SK-N-MC (cell line): Measurements from ENCODE around the gene MTTP.

Experiments
- DNase-seq: peaks from one replicate; pipeline ENCODE4 v3.0.0-alpha.2; 2011; ENCODE audit warnings: low read depth, low spot score
- H3K27ac ChIP-seq: fragments of 200-600 bp; sonication (generic); 2 replicates; pipeline ENCODE4 v1.5.1; 2016; ENCODE audit warnings: mixed run types
- H3K36me3 ChIP-seq: fragments of 200-600 bp; sonication (generic); 2 replicates; pipeline ENCODE4 v1.6.1; 2017; ENCODE audit warnings: antibody characterized with exemption, low read length, mixed read lengths; ENCODE audit not compliant: insufficient read depth
- H3K4me3 ChIP-seq: fragments of 200-600 bp; sonication (generic); 2 replicates; pipeline ENCODE4 v1.5.1; 2016
- H3K9ac ChIP-seq: fragments of 200-600 bp; sonication (generic); 2 replicates; pipeline ENCODE4 v1.8.0; 2017; ENCODE audit warnings: mixed run types, mixed read lengths; ENCODE audit not compliant: insufficient read length
- H3K9me3 ChIP-seq: fragments of 200-600 bp; sonication (generic); 2 replicates; pipeline ENCODE4 v1.6.1; 2017; ENCODE audit warnings: low read depth, mild to moderate bottlenecking, antibody characterized with exemption, low read length, moderate library complexity, mixed read lengths
- EZH2 ChIP-seq: fragments of 200-600 bp; sonication (generic); IDR thresholded peaks from one replicate; pipeline ENCODE4 v1.6.1; 2017; ENCODE audit warnings: antibody characterized with exemption
- FOXP2 ChIP-seq: optimal IDR thresholded peaks from 2 replicates; pipeline ENCODE3; 2011; ENCODE audit warnings: mild to moderate bottlenecking, moderate library complexity; ENCODE audit not compliant: insufficient read depth; ENCODE audit errors: extremely low read length, control extremely low read depth
- POLR2AphosphoS5 ChIP-seq: IDR thresholded peaks from 2 replicates; pipeline ENCODE4 v1.6.1; 2012; ENCODE audit warnings: mild to moderate bottlenecking, low read depth, low read length, borderline replicate concordance

MTTP gene

GRCh38 chr4:99651016-99651769, 76.6 kb downstream of the MTTP start:
- H3K4me3 ChIP-seq, result no peak overlapping the region
- no peaks in the 10 kb centered on the region for H3K36me3 ChIP-seq
- H3K9ac ChIP-seq, result no peak overlapping the region
- TF ChIP-seq FOXP2 (no peak), POLR2AphosphoS5 (no peak), EZH2 (no peak)
- DNase-seq, result no peak
- no peak overlapping the region for H3K27ac ChIP-seq
- no peaks in the 10 kb centered on the region for H3K9me3 ChIP-seq

- Histone ChIP-seq H3K27ac (no peak overlapping the region), H3K36me3 (no peaks in the 10 kb centered on the region), H3K9me3 (no peaks in the 10 kb centered on the region), H3K4me3 (no peak overlapping the region), H3K9ac (no peak overlapping the region)
- no peak for TF ChIP-seq EZH2
- TF ChIP-seq POLR2AphosphoS5, result no peak
- TF ChIP-seq FOXP2, result no peak
- DNase-seq, result no peak
Observed at GRCh38 chr4:99651811-99652485, 77.3 kb downstream of the MTTP start.

- Histone ChIP-seq H3K27ac (no peak overlapping the region), H3K9ac (no peak overlapping the region), H3K36me3 (no peaks in the 10 kb centered on the region), H3K4me3 (no peak overlapping the region), H3K9me3 (no peaks in the 10 kb centered on the region)
- no peak for TF ChIP-seq EZH2
- DNase-seq, result no peak
Observed at GRCh38 chr4:99652596-99653436, 78.2 kb downstream of the MTTP start.

- H3K9ac ChIP-seq, result no peak overlapping the region
- no peak overlapping the region for H3K4me3 ChIP-seq
- H3K36me3 ChIP-seq, result no peaks in the 10 kb centered on the region
- H3K27ac ChIP-seq, result no peak overlapping the region
- TF ChIP-seq EZH2, result no peak
- TF ChIP-seq POLR2AphosphoS5, result no peak
- TF ChIP-seq FOXP2, result no peak
- H3K9me3 ChIP-seq, result no peaks in the 10 kb centered on the region
- DNase-seq, result no peak
Observed at GRCh38 chr4:99653916-99654315, 79.3 kb downstream of the MTTP start.

GRCh38 chr4:99654361-99654761, 79.7 kb downstream of the MTTP start:
- no peak for DNase-seq

GRCh38 chr4:99655308-99656081, 80.9 kb downstream of the MTTP start:
- Histone ChIP-seq H3K27ac (no peak overlapping the region), H3K36me3 (no peaks in the 10 kb centered on the region), H3K4me3 (no peak overlapping the region), H3K9me3 (no peaks in the 10 kb centered on the region), H3K9ac (no peak overlapping the region)
- DNase-seq, result no peak
- TF ChIP-seq EZH2 (no peak), POLR2AphosphoS5 (no peak), FOXP2 (no peak)

More at GRCh38 chr4:99654361-99654761, 79.7 kb downstream of the MTTP start:
- no peak overlapping the region for H3K27ac ChIP-seq
- no peaks in the 10 kb centered on the region for H3K9me3 ChIP-seq
- H3K9ac ChIP-seq, result no peak overlapping the region
- H3K36me3 ChIP-seq, result no peaks in the 10 kb centered on the region
- TF ChIP-seq EZH2 (no peak), FOXP2 (no peak), POLR2AphosphoS5 (no peak)
- no peak overlapping the region for H3K4me3 ChIP-seq

GRCh38 chr4:99657798-99658197, 83.2 kb downstream of the MTTP start, which contains the start of gene C4orf54:
TSS of gene C4orf54 (minus strand) at chr4:99657828. CDS start at chr4:99654648, 3,180 bp downstream.
- Histone ChIP-seq H3K36me3 (no peaks in the 10 kb centered on the region), H3K9me3 (no peaks in the 10 kb centered on the region), H3K4me3 (no peak within 1 kb of the TSS), H3K27ac (no peak within 1 kb of the TSS), H3K9ac (no peak within 1 kb of the TSS)
- no peak for DNase-seq
- no peak for TF ChIP-seq EZH2
- TF ChIP-seq POLR2AphosphoS5, result no peak
- no peak for TF ChIP-seq FOXP2

- Histone ChIP-seq H3K4me3 (no peak overlapping the region), H3K36me3 (no peaks in the 10 kb centered on the region), H3K27ac (no peak overlapping the region), H3K9me3 (no peaks in the 10 kb centered on the region), H3K9ac (no peak overlapping the region)
- DNase-seq, result no peak
- TF ChIP-seq EZH2 (no peak), POLR2AphosphoS5 (no peak), FOXP2 (no peak)
Observed at GRCh38 chr4:99658666-99659065, 84.0 kb downstream of the MTTP start.

- no peak for DNase-seq
- Histone ChIP-seq H3K27ac (no peak overlapping the region), H3K9me3 (no peaks in the 10 kb centered on the region), H3K4me3 (no peak overlapping the region), H3K9ac (no peak overlapping the region), H3K36me3 (no peaks in the 10 kb centered on the region)
- TF ChIP-seq POLR2AphosphoS5, result no peak
- no peak for TF ChIP-seq EZH2
- no peak for TF ChIP-seq FOXP2
Observed at GRCh38 chr4:99661907-99662306, 87.3 kb downstream of the MTTP start.
